Panc1 (cell line): Measurements from ENCODE around the gene SPANXN2.
"Not testable (repeated sequence)": the region's sequence is repeated elsewhere in the genome, so short reads cannot be mapped to it uniquely, and the experiment has no call there.

Experiments used
- TF ChIP-seq, protein P1 (sequence below): fragments of 450-650 bp; IDR thresholded peaks from 2 replicates; pipeline ENCODE4 v1.5.1; 2017; ENCODE audit warnings: mild to moderate bottlenecking
- TF ChIP-seq, protein P2 (sequence below), 2 experiments: IDR thresholded peaks; 2 replicates each; pipeline ENCODE4 v1.6.1; 2011 to 2012; ENCODE audit warnings: low read depth in 2 of 2, control low read depth in 1 of 2, low read length in 1 of 2, mild to moderate bottlenecking in 1 of 2, moderate library complexity in 1 of 2; ENCODE audit not compliant: insufficient read depth in 1 of 2

DNA sequence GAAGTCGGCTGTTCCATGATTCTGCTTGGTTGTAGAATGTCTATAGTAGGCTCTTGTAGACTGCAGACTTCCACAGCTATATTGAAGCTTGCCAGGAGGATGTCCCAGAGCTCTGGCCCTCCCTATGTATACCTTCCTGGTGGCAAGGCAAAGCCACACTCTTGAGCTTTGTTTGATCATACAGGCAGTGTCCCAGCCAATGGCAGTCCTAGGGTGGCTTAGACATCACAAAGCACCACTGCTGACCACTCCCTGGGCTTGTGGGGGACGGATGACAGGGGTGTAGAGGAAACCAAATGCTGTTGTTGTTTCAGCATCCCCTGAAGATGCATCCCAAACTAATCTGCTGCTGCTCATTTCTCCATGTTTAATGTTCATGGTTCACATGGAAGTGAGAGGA is at the start of gene SPANXN2:
- TF ChIP-seq, protein P1, sequence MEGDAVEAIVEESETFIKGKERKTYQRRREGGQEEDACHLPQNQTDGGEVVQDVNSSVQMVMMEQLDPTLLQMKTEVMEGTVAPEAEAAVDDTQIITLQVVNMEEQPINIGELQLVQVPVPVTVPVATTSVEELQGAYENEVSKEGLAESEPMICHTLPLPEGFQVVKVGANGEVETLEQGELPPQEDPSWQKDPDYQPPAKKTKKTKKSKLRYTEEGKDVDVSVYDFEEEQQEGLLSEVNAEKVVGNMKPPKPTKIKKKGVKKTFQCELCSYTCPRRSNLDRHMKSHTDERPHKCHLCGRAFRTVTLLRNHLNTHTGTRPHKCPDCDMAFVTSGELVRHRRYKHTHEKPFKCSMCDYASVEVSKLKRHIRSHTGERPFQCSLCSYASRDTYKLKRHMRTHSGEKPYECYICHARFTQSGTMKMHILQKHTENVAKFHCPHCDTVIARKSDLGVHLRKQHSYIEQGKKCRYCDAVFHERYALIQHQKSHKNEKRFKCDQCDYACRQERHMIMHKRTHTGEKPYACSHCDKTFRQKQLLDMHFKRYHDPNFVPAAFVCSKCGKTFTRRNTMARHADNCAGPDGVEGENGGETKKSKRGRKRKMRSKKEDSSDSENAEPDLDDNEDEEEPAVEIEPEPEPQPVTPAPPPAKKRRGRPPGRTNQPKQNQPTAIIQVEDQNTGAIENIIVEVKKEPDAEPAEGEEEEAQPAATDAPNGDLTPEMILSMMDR, result not testable (repeated sequence)
- TF ChIP-seq, protein P2, sequence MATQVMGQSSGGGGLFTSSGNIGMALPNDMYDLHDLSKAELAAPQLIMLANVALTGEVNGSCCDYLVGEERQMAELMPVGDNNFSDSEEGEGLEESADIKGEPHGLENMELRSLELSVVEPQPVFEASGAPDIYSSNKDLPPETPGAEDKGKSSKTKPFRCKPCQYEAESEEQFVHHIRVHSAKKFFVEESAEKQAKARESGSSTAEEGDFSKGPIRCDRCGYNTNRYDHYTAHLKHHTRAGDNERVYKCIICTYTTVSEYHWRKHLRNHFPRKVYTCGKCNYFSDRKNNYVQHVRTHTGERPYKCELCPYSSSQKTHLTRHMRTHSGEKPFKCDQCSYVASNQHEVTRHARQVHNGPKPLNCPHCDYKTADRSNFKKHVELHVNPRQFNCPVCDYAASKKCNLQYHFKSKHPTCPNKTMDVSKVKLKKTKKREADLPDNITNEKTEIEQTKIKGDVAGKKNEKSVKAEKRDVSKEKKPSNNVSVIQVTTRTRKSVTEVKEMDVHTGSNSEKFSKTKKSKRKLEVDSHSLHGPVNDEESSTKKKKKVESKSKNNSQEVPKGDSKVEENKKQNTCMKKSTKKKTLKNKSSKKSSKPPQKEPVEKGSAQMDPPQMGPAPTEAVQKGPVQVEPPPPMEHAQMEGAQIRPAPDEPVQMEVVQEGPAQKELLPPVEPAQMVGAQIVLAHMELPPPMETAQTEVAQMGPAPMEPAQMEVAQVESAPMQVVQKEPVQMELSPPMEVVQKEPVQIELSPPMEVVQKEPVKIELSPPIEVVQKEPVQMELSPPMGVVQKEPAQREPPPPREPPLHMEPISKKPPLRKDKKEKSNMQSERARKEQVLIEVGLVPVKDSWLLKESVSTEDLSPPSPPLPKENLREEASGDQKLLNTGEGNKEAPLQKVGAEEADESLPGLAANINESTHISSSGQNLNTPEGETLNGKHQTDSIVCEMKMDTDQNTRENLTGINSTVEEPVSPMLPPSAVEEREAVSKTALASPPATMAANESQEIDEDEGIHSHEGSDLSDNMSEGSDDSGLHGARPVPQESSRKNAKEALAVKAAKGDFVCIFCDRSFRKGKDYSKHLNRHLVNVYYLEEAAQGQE (IDR thresholded peaks at IDR 0.05; ENCODE audit: insufficient read depth in 1 of 2, low read depth in 2 of 2, low read length in 1 of 2), result not testable (repeated sequence)
